SK-N-SH treated with all-trans-retinoic acid at 6 μM for 48 hours (cell line): ENCODE measurements around the gene UBE2Q2.

Experiments used
- ATAC-seq: fragments of 200-7000 bp; cut with Tn5 transposase; 3 replicates; pipeline ENCODE4 v1.9.1; 2020; ENCODE audit warnings: mild to moderate bottlenecking, moderate library complexity
- ARNTL ChIP-seq: fragments of 450-650 bp; formaldehyde crosslinking; IDR thresholded peaks from 2 replicates; pipeline ENCODE4 v1.5.0; 2020; ENCODE audit warnings: low read depth, mild to moderate bottlenecking, moderate library complexity, borderline replicate concordance
- BACH2 ChIP-seq: fragments of 250-450 bp; sonication (Bioruptor Pico); IDR thresholded peaks from 2 replicates; pipeline ENCODE4 v1.9.0; 2021; ENCODE audit warnings: mild to moderate bottlenecking, borderline replicate concordance
- CSDC2 ChIP-seq: fragments of 250-450 bp; sonication (Bioruptor Pico); IDR thresholded peaks from 2 replicates; pipeline ENCODE4 v1.5.0; 2020; ENCODE audit warnings: mild to moderate bottlenecking, moderate library complexity
- GLIS3 ChIP-seq: fragments of 250-450 bp; sonication (Bioruptor Pico); IDR thresholded peaks from 2 replicates; pipeline ENCODE4 v1.5.0; 2020; ENCODE audit warnings: mild to moderate bottlenecking, moderate library complexity
- ISL1 ChIP-seq: fragments of 250-450 bp; sonication (Bioruptor Pico); IDR thresholded peaks from 2 replicates; pipeline ENCODE4 v2.1.2; 2022; ENCODE audit warnings: mild to moderate bottlenecking, moderate library complexity
- OSR1 ChIP-seq: fragments of 250-450 bp; sonication (Bioruptor Pico); IDR thresholded peaks from 2 replicates; pipeline ENCODE4 v1.8.0; 2022; ENCODE audit warnings: moderate library complexity, mild to moderate bottlenecking, inconsistent platforms
- PATZ1 ChIP-seq: fragments of 250-450 bp; sonication (Bioruptor Pico); IDR thresholded peaks from 2 replicates; pipeline ENCODE4 v1.8.0; 2020; ENCODE audit warnings: mild to moderate bottlenecking, moderate library complexity, borderline replicate concordance
- POU6F1 ChIP-seq: fragments of 250-450 bp; sonication (Bioruptor Pico); IDR thresholded peaks from 2 replicates; pipeline ENCODE4 v1.8.0; 2021; ENCODE audit warnings: low read depth, mild to moderate bottlenecking, moderate library complexity, borderline replicate concordance
- PPARA ChIP-seq: fragments of 250-450 bp; sonication (Bioruptor Pico); IDR thresholded peaks from 2 replicates; pipeline ENCODE4 v1.5.0; 2020; ENCODE audit warnings: mild to moderate bottlenecking, borderline replicate concordance
- RARB ChIP-seq: fragments of 250-450 bp; sonication (Bioruptor Pico); IDR thresholded peaks from 2 replicates; pipeline ENCODE4 v1.8.0; 2021; ENCODE audit warnings: mild to moderate bottlenecking, moderate library complexity
- TCF4 ChIP-seq: fragments of 250-450 bp; sonication (Bioruptor Pico); IDR thresholded peaks from 2 replicates; pipeline ENCODE4 v1.8.0; 2021; ENCODE audit warnings: mild to moderate bottlenecking, moderate library complexity, borderline replicate concordance
- TOX ChIP-seq: fragments of 250-450 bp; sonication (Bioruptor Pico); IDR thresholded peaks from 2 replicates; pipeline ENCODE4 v1.8.0; 2021; ENCODE audit warnings: mild to moderate bottlenecking, moderate library complexity, borderline replicate concordance
- TSHZ2 ChIP-seq: fragments of 250-450 bp; sonication (Bioruptor Pico); IDR thresholded peaks from 2 replicates; pipeline ENCODE4 v1.5.0; 2020; ENCODE audit warnings: mild to moderate bottlenecking, moderate library complexity
- ZC3H10 ChIP-seq: fragments of 250-450 bp; sonication (Bioruptor Pico); IDR thresholded peaks from 2 replicates; pipeline ENCODE4 v1.5.1; 2021; ENCODE audit warnings: mild to moderate bottlenecking, moderate library complexity
- ZFP30 ChIP-seq: fragments of 450-650 bp; formaldehyde crosslinking; IDR thresholded peaks from 2 replicates; pipeline ENCODE4 v1.5.0; 2022; ENCODE audit warnings: mild to moderate bottlenecking, moderate library complexity
- ZNF70 ChIP-seq: fragments of 450-650 bp; formaldehyde crosslinking; IDR thresholded peaks from 2 replicates; pipeline ENCODE4 v1.5.0; 2020; ENCODE audit warnings: mild to moderate bottlenecking, moderate library complexity
- ZNF8 ChIP-seq: fragments of 450-650 bp; formaldehyde crosslinking; IDR thresholded peaks from 2 replicates; pipeline ENCODE4 v1.5.0; 2020; ENCODE audit warnings: mild to moderate bottlenecking, moderate library complexity
- TF ChIP-seq, protein P1 (sequence below): fragments of 250-450 bp; sonication (Bioruptor Pico); IDR thresholded peaks from 2 replicates; pipeline ENCODE4 v1.5.1; 2020; ENCODE audit warnings: low read depth, mild to moderate bottlenecking, moderate library complexity
- TF ChIP-seq, protein P2 (sequence below): fragments of 250-450 bp; sonication (Bioruptor Pico); IDR thresholded peaks from 2 replicates; pipeline ENCODE4 v1.5.1; 2021; ENCODE audit warnings: mild to moderate bottlenecking, moderate library complexity

The UBE2Q2 gene

GRCh38 chr15:75809986-75810750, 33.1 kb upstream of the UBE2Q2 start (continued):
- TF ChIP-seq, protein P1, sequence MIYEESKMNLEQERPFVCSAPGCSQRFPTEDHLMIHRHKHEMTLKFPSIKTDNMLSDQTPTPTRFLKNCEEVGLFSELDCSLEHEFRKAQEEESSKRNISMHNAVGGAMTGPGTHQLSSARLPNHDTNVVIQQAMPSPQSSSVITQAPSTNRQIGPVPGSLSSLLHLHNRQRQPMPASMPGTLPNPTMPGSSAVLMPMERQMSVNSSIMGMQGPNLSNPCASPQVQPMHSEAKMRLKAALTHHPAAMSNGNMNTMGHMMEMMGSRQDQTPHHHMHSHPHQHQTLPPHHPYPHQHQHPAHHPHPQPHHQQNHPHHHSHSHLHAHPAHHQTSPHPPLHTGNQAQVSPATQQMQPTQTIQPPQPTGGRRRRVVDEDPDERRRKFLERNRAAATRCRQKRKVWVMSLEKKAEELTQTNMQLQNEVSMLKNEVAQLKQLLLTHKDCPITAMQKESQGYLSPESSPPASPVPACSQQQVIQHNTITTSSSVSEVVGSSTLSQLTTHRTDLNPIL (CRISPR knock-in tag), result no peak
- TF ChIP-seq RARB (CRISPR knock-in tag) (no peak), ARNTL (CRISPR knock-in tag) (no peak), GLIS3 (no peak)

DNA sequence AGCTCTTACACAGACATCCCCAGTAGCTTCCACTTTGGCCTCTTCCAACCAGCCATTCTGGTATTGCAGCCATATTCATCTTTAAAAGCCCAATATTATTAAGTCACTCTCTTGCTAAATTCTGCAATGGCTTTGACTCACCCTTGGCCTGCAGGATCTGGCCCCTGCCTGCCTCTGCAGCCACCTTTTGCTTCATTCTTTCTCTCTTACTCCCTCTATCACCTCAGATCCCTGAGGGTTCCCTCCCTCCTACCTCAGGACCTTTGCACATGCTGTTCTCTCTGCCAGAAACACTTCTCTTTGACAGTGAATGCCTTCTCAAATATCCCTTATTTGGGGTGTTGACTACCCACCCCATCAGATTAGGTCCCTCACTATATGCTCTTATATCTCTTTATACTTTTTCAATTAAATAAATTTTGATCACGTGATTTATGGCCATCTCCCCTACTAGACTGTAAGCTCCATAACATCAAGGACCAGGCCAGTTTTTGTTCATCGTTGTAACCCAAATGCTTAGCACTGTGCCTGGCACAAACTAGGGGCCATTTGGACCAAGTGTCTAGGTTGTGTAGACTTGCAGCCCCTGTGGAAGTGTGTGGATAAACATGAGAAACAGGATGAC, 32.3 kb upstream of the UBE2Q2 start:
- TF ChIP-seq, protein P1 (CRISPR knock-in tag), result no peak
- TF ChIP-seq BACH2 (CRISPR knock-in tag), result no peak
- no peak for TF ChIP-seq ZFP30 (CRISPR knock-in tag)
- TF ChIP-seq POU6F1 (CRISPR knock-in tag), result no peak
- no peak for TF ChIP-seq PATZ1 (CRISPR knock-in tag)
- TF ChIP-seq PPARA (CRISPR knock-in tag), result no peak
- no peak for TF ChIP-seq ISL1 (CRISPR knock-in tag)
- TF ChIP-seq CSDC2, result no peak
- TF ChIP-seq, protein P2, sequence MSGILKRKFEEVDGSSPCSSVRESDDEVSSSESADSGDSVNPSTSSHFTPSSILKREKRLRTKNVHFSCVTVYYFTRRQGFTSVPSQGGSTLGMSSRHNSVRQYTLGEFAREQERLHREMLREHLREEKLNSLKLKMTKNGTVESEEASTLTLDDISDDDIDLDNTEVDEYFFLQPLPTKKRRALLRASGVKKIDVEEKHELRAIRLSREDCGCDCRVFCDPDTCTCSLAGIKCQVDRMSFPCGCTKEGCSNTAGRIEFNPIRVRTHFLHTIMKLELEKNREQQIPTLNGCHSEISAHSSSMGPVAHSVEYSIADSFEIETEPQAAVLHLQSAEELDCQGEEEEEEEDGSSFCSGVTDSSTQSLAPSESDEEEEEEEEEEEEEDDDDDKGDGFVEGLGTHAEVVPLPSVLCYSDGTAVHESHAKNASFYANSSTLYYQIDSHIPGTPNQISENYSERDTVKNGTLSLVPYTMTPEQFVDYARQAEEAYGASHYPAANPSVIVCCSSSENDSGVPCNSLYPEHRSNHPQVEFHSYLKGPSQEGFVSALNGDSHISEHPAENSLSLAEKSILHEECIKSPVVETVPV (CRISPR knock-in tag), result no peak
- no peak for TF ChIP-seq RARB (CRISPR knock-in tag)
- no peak for TF ChIP-seq TCF4 (CRISPR knock-in tag)
- TF ChIP-seq ZNF8 (CRISPR knock-in tag), result no peak
- TF ChIP-seq OSR1 (CRISPR knock-in tag), result no peak
- no peak for TF ChIP-seq ZC3H10
- TF ChIP-seq TOX, result no peak
- ATAC-seq, result no peak

DNA sequence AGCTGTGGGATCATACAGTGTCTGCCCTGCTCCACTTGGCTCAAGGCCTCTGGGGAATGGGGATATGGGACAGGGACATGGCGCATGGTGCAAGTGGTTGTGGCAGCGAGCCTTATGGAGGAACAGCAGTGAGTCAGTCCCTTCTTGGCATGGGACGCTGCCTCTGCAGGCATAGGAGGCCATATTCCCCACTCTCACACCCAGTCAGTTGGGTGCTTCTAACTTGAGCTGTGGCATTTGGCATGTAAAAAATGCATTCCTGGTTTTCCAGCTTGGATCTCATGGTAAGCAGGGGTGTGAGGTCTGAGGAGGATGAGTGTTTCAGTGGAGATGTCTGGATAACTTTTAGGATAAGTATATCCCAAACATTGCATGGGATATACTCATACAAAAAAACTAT, 31.6 kb upstream of the UBE2Q2 start:
- no peak for ATAC-seq
- TF ChIP-seq TSHZ2 (CRISPR knock-in tag), result no peak
- TF ChIP-seq CSDC2, result no peak
- no peak for TF ChIP-seq POU6F1 (CRISPR knock-in tag)
- TF ChIP-seq RARB (CRISPR knock-in tag), result no peak
- no peak for TF ChIP-seq ZNF70 (CRISPR knock-in tag)
- TF ChIP-seq ISL1 (CRISPR knock-in tag), result no peak
- TF ChIP-seq GLIS3, result no peak
- TF ChIP-seq, all 23 proteins: peak for 0
